Measurements from ENCODE around the gene PHKB. TPM values are rescaled to one million over a fixed set of nuclear protein-coding genes. Genes with fewer than 3 reads are reported as not detected.

Gene PHKB
- total and polyA plus RNA-seq, 2 donors (not counting 3 experiments of a cell fraction or from before 2014, with no cell fraction given) = 30.1 to 61.0 TPM

DNA sequence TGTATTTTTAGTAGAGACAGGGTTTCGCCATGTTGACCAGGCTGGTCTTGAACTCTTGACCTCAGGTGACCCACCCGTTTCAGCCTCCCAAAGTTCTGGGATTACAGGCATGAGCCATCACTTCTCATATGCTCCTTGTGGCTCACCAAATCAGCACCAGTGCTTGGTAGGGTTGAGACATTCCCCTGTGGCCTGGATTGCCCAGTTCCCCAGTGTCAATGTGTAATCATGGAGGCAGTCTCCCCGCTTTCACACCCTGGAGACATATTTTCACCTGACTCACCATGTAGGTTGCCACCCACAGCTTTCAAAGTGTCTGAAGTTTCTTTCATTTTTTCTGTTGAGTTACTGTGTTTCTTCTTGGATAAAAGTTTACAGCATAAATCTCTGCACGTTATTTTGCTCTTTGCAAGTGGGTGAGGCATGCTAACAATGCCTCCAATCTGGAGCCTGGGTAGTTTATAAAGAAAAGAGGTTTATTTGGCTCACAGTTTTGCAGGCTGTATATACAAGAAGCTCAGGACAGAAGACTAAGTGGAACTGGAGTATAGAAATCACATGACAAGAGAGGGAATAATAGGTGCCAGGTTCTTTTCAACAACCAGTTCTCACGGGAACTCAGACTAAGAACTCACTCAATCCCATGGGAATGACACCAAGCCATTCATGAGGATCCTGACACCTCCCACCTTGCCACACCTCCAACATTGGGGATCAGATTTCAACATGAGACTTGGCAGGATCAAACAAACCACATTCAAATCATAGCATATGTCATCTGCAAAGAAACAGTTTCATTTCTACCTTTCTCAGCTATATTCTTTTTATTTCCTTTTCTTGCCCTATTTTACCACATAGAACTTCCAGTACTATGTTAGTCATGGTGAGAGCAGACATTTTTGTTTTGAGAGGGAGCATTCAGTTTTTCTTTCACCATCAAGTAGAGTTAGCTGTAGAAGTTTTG lies 113.2 kb downstream of the PHKB start:
- Histone ChIP-seq H3K9ac (replicated peaks; ENCODE audit: extremely low read depth, insufficient read depth, low read length) (no peak overlapping the region), H3K36me3 (ENCODE audit: control insufficient read depth in 2 of 2, extremely low read depth in 1 of 2, insufficient read depth in 2 of 2, low read length in 2 of 2) (no peaks in the 10 kb centered on the region), H3K79me2 (ENCODE audit: control insufficient read depth, insufficient read depth, low read length) (no peaks in the 10 kb centered on the region), H3K9me3 (replicated peaks; ENCODE audit: control insufficient read depth, insufficient read depth, low read length) (no peaks in the 10 kb centered on the region), H3K4me2 (ENCODE audit: insufficient read depth, low read length) (no peak overlapping the region), H3K4me1 (ENCODE audit: control insufficient read depth, extremely low read depth, insufficient read depth, low read length) (no peaks in the 10 kb centered on the region), H2AFZ (ENCODE audit: low read depth, low read length) (no peak overlapping the region), H3K27me3 (ENCODE audit: control insufficient read depth in 2 of 2, insufficient read depth in 2 of 2, low read length in 2 of 2) (no peaks in the 10 kb centered on the region), H4K20me1 (replicated peaks; ENCODE audit: control insufficient read depth, extremely low read depth, insufficient read depth, low read length) (peaks cover 2% of the 10 kb centered on the region), H3K4me3 (replicated peaks in 1 of 3; ENCODE audit: insufficient read depth in 1 of 3, low read depth in 1 of 3, low read length in 3 of 3) (no peak overlapping the region), H3K27ac (ENCODE audit: insufficient read depth, low read depth, low read length) (no peak overlapping the region), H3K9me1 (replicated peaks; ENCODE audit: control insufficient read depth, extremely low read depth, insufficient read depth, low read length) (no peaks in the 10 kb centered on the region)
- BruUV-seq (replicated peaks) = no TSS peak
- intact Hi-C loops (cut with micrococcal nuclease) (no loop called here), dilution Hi-C loops (cut with MboI; ENCODE audit: extremely low pct_ligation_motif_present, low sequenced_read_pairs) (no loop called here)
- TF ChIP-seq CTCF (IDR thresholded peaks at IDR 0.05; ENCODE audit: extremely low read depth in 1 of 2, insufficient read depth in 1 of 2, low read depth in 1 of 2, low read length in 2 of 2) (no peak), POLR2A (IDR thresholded peaks at IDR 0.05; ENCODE audit: low read depth, low read length) (no peak), GATA2 (IDR thresholded peaks at IDR 0.05; ENCODE audit: insufficient read depth, insufficient read length, low read depth, low read length) (no peak), MAX (IDR thresholded peaks at IDR 0.05; ENCODE audit: insufficient read depth, insufficient read length) (no peak), MYC (IDR thresholded peaks at IDR 0.05; ENCODE audit: low read depth, low read length) (no peak), FOS (IDR thresholded peaks at IDR 0.05; ENCODE audit: borderline replicate concordance, insufficient read depth, low read length) (no peak), JUN (IDR thresholded peaks at IDR 0.05; ENCODE audit: borderline replicate concordance, insufficient read depth, insufficient read length, low read depth) (no peak), POLR2AphosphoS5 (IDR thresholded peaks at IDR 0.05; ENCODE audit: insufficient read depth, low read depth, low read length) (no peak), EZH2 (IDR thresholded peaks at IDR 0.05; ENCODE audit: borderline replicate concordance, low read depth, low read length, severe bottlenecking) (no peak)
- POLR2A ChIA-PET = no interaction called here
- CTCF ChIA-PET = no interaction called here
- FAIRE-seq (no peak), DNase-seq (ENCODE audit: low read depth, low spot score) (no peak)

Data from endothelial cell of umbilical vein (primary cell).